ENCODE measurements around the gene ENHO. TPM values are rescaled to one million over a fixed set of nuclear protein-coding genes. Genes with fewer than 3 reads are reported as not detected.

Gene ENHO
- total and polyA plus RNA-seq, 10 of the 15 experiments (the other 5 are each of a cell fraction or from before 2014, with no cell fraction given) = not detected

GRCh38 chr9:34500623-34501267, 22.0 kb downstream of the ENHO start:
- H3K4me1 ChIP-seq (ENCODE audit: control insufficient read depth, insufficient read depth, low read length) = no peaks in the 10 kb centered on the region
- no peaks in the 10 kb centered on the region for H3K36me3 ChIP-seq (ENCODE audit: control insufficient read depth in 2 of 2, insufficient read depth in 2 of 2, low read length in 1 of 2)
- in situ Hi-C loops (cut with MboI) = no loop called here
- H3K27me3 ChIP-seq (replicated peaks in 1 of 2; ENCODE audit: control insufficient read depth in 2 of 2, insufficient read depth in 2 of 2, low read length in 1 of 2) = peaks cover 6 to 8% of the 10 kb centered on the region in 2 experiments
- H2AFZ ChIP-seq (ENCODE audit: control insufficient read depth, low read depth, low read length) = no peak overlapping the region
- no peak overlapping the region for H3K4me3 ChIP-seq
- no peak overlapping the region for H3K27ac ChIP-seq (ENCODE audit: control insufficient read depth, insufficient read depth)
- peak; percentile 96 for FAIRE-seq
- no peak overlapping the region for H3K4me2 ChIP-seq (ENCODE audit: control insufficient read depth, insufficient read depth)
- intact Hi-C loops (cut with micrococcal nuclease; ENCODE audit: unreplicated experiment) = loop anchor here (1.0 to 2.0 kb wide), 3 partner anchors 63 to 168 kb away; no protein-coding TSS in a partner anchor
- ChIA-PET CTCF (interaction anchor here (0.6 to 3.8 kb wide), 20 partner anchors 8 to 168 kb away, joined by 3 to 38 read pairs (median 4); partner anchors contain the start of gene DCTN3), SMC1A (ENCODE audit: uncharacterized antibody, unreplicated experiment) (interaction anchor here (1.0 to 2.2 kb wide), 3 partner anchors 62 to 167 kb away, joined by 3 to 5 read pairs (median 4); no protein-coding TSS in a partner anchor), RAD21 (ENCODE audit: unreplicated experiment) (interaction anchor here (1.2 kb wide), 1 partner anchor 62 kb away, joined by 3 read pairs; no protein-coding TSS in a partner anchor), POLR2A (no interaction called here)
- no peaks in the 10 kb centered on the region for H3K79me2 ChIP-seq (ENCODE audit: control insufficient read depth, insufficient read depth, low read length)
- no peak for DNase-seq (ENCODE audit: low read depth, low spot score)
- BruUV-seq (replicated peaks) = no TSS peak
- peaks cover 9% of the 10 kb centered on the region for H4K20me1 ChIP-seq (ENCODE audit: control insufficient read depth, insufficient read depth)
- peak; percentile 89 for ATAC-seq
- H3K9ac ChIP-seq (ENCODE audit: control insufficient read depth, insufficient read depth, low read length) = no peak overlapping the region
- H3K9me3 ChIP-seq (replicated peaks; ENCODE audit: control insufficient read depth, insufficient read depth, low read length) = no peaks in the 10 kb centered on the region
- WGBS (ENCODE audit: insufficient coverage, insufficient replicate concordance, low lambda C conversion rate, missing lambda C conversion rate) = 0% methylated on average over 6 of the region's 6 CpGs
- 0 out of 2 replicates have a peak, but pooled peaks have one; percentile 21 for TF ChIP-seq CREB1 (IDR thresholded peaks at IDR 0.05; ENCODE audit: low read depth)
- TF ChIP-seq WRNIP1 (IDR thresholded peaks at IDR 0.05; ENCODE audit: borderline replicate concordance, low read depth, low read length) = no peak
- peak; percentile 51; the same call in 1 of the 2 replicates for TF ChIP-seq RB1 (IDR thresholded peaks at IDR 0.05; ENCODE audit: borderline replicate concordance)
- no peak for TF ChIP-seq PBX3 (IDR thresholded peaks at IDR 0.05; ENCODE audit: insufficient replicate concordance, low read depth, low read length)
- peak; percentile 76 for TF ChIP-seq RAD21 (IDR thresholded peaks at IDR 0.05; ENCODE audit: insufficient read depth, low read depth, low read length)
- no peak for TF ChIP-seq CREM (IDR thresholded peaks at IDR 0.05; ENCODE audit: low read depth)
- no peak for TF ChIP-seq ZBTB11 (CRISPR knock-in tag; IDR thresholded peaks at IDR 0.05)
- no peak for TF ChIP-seq ZNF384 (IDR thresholded peaks at IDR 0.05; ENCODE audit: borderline replicate concordance, low read depth, low read length)
- no peak for TF ChIP-seq MTA3 (IDR thresholded peaks at IDR 0.05; ENCODE audit: borderline replicate concordance, low read length)
- no peak for TF ChIP-seq NRF1 (conservative IDR thresholded peaks at IDR 0.05; ENCODE audit: low read depth, low read length)
- TF ChIP-seq FOXM1 (IDR thresholded peaks at IDR 0.05; ENCODE audit: low read depth, low read length) = no peak
- no peak for TF ChIP-seq PKNOX1 (IDR thresholded peaks at IDR 0.05)
- TF ChIP-seq IRF4 (IDR thresholded peaks at IDR 0.05; ENCODE audit: low read depth, low read length) = peak; percentile 67; the same call in 1 of the 2 replicates
- TF ChIP-seq TCF12 (IDR thresholded peaks at IDR 0.05; ENCODE audit: low read depth, low read length) = 0 out of 2 replicates have a peak, but pooled peaks have one; percentile 47
- TF ChIP-seq CHD2 (IDR thresholded peaks at IDR 0.05; ENCODE audit: borderline replicate concordance, low read depth, low read length) = no peak
- peak; percentile 66; the same call in 1 of the 2 replicates for TF ChIP-seq YY1 (IDR thresholded peaks at IDR 0.05; ENCODE audit: low read depth, low read length)
- TF ChIP-seq SRF (IDR thresholded peaks at IDR 0.05; ENCODE audit: low read depth in 2 of 2, low read length in 2 of 2) = no peak
- TF ChIP-seq JUND (IDR thresholded peaks at IDR 0.05; ENCODE audit: low read depth, low read length) = no peak
- TF ChIP-seq PAX5 (IDR thresholded peaks at IDR 0.05; ENCODE audit: borderline replicate concordance, low read depth, low read length) = no peak

Data from GM12878 (cell line).